HCT116 (cell line): ENCODE results near the gene ZHX3.

Experiments
- CEBPB ChIP-seq: IDR thresholded peaks from 2 replicates; pipeline ENCODE4 v1.6.1; 2012; ENCODE audit warnings: low read depth
- EZH2 ChIP-seq: fragments of 200-600 bp; sonication (generic); IDR thresholded peaks from 2 replicates; pipeline ENCODE4 v1.6.1; 2017; ENCODE audit warnings: antibody characterized with exemption, mixed run types
- POLR2A ChIP-seq: IDR thresholded peaks from 2 replicates; pipeline ENCODE4 v1.7.0; 2011; ENCODE audit warnings: borderline replicate concordance; ENCODE audit not compliant: insufficient read depth, insufficient read length; ENCODE audit errors: extremely low read depth
- SIN3A ChIP-seq: IDR thresholded peaks from 2 replicates; pipeline ENCODE4 v1.6.1; 2012; ENCODE audit warnings: low read depth
- TF ChIP-seq, protein P1 (sequence below): IDR thresholded peaks from 2 replicates; pipeline ENCODE4 v1.6.1; 2012
- TF ChIP-seq, protein P2 (sequence below), 3 experiments: fragments of 200-600 bp in 1 of 3; sonication (generic) in 1 of 3; IDR thresholded peaks in 2 of 3; conservative IDR thresholded peaks in 1 of 3; 2 replicates each; pipeline ENCODE4 v1.5.1; 2012 to 2017; ENCODE audit warnings: low read depth in 2 of 3, low read length in 2 of 3, antibody characterized with exemption in 1 of 3, borderline replicate concordance in 1 of 3, control low read depth in 1 of 3, mild to moderate bottlenecking in 1 of 3, mixed read lengths in 1 of 3, mixed run types in 1 of 3, moderate library complexity in 1 of 3; ENCODE audit not compliant: insufficient read depth in 1 of 3
- TF ChIP-seq, protein P3 (sequence below): IDR thresholded peaks from 2 replicates; pipeline ENCODE4 v1.6.1; 2012; ENCODE audit warnings: low read depth

DNA sequence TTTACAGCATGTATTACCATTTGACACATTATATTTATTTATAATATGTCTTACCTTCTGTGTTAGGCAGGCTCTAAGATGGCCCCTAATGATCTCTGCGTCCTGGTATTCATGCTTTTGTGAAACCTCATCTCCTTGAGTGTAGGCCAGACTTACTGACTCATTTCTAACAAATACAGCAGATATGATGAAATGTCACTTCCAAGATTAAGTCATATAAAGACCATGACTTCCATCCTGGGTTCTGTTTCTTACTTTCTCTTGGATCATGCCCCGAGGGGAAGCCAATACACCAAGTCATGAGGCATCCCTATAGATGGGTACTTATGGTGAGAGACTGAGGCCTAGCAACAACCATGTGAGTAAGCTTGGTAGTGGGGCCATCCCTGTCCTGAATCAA lies 30.2 kb downstream of the ZHX3 start:
- TF ChIP-seq, protein P1, sequence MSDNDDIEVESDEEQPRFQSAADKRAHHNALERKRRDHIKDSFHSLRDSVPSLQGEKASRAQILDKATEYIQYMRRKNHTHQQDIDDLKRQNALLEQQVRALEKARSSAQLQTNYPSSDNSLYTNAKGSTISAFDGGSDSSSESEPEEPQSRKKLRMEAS: no peak
- TF ChIP-seq, protein P2, sequence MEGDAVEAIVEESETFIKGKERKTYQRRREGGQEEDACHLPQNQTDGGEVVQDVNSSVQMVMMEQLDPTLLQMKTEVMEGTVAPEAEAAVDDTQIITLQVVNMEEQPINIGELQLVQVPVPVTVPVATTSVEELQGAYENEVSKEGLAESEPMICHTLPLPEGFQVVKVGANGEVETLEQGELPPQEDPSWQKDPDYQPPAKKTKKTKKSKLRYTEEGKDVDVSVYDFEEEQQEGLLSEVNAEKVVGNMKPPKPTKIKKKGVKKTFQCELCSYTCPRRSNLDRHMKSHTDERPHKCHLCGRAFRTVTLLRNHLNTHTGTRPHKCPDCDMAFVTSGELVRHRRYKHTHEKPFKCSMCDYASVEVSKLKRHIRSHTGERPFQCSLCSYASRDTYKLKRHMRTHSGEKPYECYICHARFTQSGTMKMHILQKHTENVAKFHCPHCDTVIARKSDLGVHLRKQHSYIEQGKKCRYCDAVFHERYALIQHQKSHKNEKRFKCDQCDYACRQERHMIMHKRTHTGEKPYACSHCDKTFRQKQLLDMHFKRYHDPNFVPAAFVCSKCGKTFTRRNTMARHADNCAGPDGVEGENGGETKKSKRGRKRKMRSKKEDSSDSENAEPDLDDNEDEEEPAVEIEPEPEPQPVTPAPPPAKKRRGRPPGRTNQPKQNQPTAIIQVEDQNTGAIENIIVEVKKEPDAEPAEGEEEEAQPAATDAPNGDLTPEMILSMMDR (IDR thresholded peaks at IDR 0.05 in 2 of 3, conservative IDR thresholded peaks at IDR 0.05 in 1 of 3; ENCODE audit: borderline replicate concordance in 1 of 3, insufficient read depth in 1 of 3, low read depth in 2 of 3, low read length in 2 of 3): no peak
- TF ChIP-seq EZH2 (no peak), SIN3A (no peak), CEBPB (no peak), POLR2A (no peak)
- TF ChIP-seq, protein P3, sequence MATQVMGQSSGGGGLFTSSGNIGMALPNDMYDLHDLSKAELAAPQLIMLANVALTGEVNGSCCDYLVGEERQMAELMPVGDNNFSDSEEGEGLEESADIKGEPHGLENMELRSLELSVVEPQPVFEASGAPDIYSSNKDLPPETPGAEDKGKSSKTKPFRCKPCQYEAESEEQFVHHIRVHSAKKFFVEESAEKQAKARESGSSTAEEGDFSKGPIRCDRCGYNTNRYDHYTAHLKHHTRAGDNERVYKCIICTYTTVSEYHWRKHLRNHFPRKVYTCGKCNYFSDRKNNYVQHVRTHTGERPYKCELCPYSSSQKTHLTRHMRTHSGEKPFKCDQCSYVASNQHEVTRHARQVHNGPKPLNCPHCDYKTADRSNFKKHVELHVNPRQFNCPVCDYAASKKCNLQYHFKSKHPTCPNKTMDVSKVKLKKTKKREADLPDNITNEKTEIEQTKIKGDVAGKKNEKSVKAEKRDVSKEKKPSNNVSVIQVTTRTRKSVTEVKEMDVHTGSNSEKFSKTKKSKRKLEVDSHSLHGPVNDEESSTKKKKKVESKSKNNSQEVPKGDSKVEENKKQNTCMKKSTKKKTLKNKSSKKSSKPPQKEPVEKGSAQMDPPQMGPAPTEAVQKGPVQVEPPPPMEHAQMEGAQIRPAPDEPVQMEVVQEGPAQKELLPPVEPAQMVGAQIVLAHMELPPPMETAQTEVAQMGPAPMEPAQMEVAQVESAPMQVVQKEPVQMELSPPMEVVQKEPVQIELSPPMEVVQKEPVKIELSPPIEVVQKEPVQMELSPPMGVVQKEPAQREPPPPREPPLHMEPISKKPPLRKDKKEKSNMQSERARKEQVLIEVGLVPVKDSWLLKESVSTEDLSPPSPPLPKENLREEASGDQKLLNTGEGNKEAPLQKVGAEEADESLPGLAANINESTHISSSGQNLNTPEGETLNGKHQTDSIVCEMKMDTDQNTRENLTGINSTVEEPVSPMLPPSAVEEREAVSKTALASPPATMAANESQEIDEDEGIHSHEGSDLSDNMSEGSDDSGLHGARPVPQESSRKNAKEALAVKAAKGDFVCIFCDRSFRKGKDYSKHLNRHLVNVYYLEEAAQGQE: no peak
